ENCODE data around the gene TAGAP.

The TAGAP gene

DNA sequence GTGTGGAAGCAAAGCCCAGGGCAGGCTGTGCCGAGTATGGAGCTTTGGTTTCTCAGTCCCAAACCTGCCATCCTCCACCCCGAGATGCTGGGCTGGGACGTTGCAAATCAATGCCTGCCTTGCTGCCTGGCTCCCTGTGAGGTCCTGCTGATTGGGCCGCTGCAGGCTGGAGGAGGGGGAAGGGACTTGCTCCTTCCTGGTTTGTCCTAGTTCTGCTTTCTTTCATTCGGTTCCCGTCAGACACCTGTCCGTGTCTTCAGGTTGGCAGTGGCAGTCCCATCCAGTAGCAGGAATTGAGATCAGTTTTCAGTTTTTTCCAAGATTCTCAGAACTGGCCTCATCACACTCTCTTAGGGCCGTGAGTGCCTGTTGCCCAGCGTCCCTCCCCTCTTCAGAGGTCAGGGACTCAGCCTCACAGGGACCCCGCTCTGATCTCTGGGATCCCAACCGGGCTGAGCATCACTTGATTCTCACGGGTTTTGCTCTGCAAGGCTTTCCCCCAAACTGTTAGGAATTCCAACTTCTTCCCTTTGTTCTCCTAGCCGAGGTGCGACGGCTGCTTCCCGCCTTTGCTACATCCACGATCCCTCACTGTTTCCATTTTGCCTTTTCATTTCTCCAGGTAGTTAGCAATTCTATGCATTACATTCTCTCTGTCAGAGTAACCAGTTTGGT, 24.2 kb upstream of the TAGAP start:
- DNase-seq = no peak

- no peak for DNase-seq
Observed at GRCh38 chr6:159067334-159067733, 22.5 kb upstream of the TAGAP start.

DNA sequence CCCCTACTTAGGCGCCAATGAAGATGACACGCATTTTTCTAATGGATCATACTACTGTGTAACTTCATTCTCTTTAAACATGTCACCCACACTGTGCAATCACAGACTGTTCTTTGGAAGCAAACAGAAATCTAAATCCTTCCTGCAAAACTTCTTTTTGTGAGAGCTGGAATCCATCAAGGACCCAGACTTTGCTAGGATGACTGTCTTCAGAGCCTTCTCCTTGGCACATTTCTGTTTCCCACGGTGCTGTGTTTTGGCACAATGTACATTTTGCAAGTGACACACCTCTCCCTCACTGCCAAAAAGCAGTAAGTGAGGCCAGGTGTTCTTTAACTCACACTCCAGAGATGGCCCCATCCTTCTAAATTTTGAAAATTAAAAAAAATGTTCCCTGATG, 21.7 kb upstream of the TAGAP start:
- DNase-seq = no peak

DNA sequence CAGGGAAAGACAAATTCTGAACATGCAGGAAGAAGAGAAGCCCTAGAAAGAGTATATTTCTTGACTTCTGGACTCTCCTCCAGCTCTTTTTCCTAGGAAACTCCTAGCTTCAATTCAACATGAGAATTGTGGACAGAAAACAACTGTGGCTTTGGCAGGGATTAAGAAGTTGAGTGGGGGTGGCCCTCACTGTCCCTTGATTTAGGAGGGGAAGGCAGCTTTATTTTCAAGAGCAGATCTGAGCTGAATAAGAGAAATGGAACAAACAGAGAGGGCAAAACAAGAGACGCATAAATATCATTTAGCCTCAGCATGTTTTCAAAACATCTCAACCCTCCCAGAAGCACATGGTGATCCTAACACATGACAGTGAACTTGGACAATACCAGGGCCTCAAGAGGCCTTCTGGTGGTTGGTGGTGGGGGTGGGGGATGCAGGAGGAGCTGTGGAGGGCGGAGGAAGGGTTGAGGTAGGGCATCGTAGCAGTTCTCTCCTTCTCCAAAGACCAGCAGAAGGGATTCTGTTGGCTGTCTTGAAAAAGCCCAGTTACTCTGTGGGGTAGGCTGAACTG, 21.1 kb upstream of the TAGAP start:
- no peak for DNase-seq

- no peak for DNase-seq
Observed at GRCh38 chr6:159065091-159065490, 20.3 kb upstream of the TAGAP start.

GRCh38 chr6:159064477-159064876, 19.7 kb upstream of the TAGAP start:
- DNase-seq = no peak

DNA sequence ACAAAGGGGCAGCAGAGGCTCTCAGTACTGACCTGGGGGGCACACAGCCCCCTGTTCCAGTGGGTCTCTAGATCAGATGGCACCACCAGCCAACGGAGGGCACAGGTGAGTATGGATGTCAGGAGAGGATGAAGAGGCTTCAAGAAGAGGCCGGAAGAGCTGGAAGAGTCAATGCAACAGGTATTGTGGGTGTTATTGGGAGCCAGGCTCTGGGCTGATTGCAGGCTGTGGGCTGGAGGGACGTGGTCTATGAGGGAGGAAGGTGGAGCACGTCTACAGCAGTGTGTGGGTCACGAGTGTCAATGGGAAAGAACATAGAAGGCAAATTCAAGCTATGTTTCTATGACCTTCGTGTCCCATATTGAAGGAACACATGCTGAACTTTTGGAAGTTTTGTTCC, 18.8 kb upstream of the TAGAP start:
- DNase-seq = no peak

DNA sequence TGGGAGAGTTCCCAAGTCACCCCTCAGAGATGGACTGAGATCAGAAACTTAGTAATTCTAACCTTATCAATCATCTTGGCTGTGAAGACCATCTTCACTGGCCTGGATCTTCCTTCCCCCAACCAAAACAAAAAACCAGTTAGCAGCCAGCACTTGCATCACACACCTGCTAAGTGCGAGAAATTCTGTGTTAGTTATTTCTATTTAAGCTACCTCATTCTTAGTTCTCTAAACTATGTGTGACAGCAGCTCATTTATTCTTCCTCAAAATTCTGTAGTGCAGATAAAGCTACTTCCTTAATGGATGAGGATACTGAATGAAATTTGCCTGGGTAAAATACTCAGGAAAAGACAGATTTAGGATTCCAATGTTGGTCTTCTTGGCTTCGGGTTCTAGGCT, 18.2 kb upstream of the TAGAP start:
- DNase-seq = no peak

DNA sequence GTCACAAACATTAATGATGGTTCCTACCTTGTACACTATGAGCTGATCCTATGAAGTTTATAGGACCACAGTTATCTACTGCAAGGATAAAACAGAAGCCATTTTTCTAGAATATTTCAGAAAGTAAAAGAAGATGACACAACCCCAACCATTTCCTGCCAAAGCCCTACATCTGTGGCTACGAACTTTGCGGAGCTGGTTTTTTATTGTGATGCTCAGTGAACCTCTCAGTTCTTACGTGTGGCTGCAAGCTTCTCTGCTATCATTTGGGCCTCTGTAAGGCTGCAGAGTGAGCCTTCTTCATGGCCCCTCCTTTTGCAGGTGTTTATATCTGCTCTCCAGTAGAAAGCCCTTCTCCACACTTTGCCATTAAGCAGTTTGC, 17.8 kb upstream of the TAGAP start:
- no peak for DNase-seq

DNA sequence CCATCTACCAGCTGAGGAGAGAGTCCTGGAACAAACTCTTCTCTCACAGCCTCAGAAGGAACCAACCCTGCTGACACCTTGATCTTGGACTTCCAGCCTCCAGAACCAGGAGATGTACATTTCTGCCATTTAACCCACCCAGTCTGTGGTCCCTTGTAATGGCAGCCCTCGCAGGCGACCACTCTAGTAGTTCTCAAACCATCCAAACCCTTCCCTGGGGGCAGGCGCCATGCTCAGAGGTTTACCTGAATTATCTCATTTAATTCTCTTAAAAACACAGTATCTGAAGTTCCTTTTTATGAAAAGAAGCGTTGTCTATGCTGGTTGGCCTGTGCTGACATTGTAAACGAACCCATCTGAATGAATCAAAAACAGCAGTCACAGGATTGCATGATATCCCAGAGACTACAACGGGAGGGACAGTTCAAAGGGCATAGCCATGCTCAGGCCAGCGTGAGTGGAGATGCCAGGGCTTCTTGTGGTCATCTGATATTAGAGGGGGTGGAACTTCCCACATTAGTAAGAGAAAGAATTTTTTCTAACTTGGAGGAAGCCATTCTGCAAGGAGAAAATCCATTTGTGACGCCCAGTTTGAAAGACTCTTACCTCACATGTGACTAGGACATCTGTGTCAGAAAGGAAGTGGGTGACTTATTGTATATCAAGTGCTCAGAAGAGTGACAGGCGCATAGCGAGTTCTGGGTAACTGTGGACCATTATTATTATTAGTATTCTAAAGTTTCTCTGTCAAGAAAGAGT, 17.2 kb upstream of the TAGAP start:
- no peak for DNase-seq

DNA sequence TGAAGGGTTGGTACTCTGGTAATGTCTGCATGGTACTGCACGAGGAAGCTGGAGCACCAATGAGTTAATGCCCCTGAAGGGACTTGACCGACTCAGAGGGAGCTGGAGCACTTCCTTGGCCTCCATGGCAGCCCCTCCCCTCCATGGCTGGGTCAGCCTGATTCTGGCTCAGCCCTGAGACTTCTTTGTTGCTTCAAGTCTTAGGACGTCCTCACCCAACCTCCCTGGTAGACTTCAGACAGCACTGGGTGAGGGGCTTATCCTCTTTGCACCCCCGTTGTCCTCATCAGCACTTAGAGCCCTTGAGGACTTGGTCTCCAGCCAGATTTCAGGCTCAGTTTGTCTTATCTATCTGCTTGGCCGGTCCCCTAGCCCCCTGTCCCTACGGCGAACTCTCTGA, 16.4 kb upstream of the TAGAP start:
- no peak for DNase-seq

GRCh38 chr6:159059885-159060506, 15.2 kb upstream of the TAGAP start:
- no peak for DNase-seq

DNA sequence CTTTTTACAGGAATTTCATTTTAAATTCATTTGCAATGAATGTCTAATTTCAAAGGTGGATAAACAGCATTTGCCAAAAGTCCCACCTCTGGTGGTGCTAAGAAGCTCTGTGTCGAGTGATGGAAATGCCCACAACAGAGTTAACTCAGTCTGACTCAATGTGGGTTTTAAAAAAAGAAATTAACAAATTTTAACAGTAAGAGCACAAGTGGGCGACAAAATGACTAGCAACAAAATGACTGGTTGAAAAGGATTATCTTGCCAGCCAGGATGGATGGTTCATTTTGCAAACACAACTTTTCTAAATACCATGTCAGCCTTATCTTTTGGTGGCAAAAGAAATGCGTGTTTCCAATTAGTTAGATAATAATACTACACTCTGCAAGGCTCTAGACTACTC, 14.3 kb upstream of the TAGAP start:
- DNase-seq = no peak

- DNase-seq = no peak
Observed at GRCh38 chr6:159056899-159057298, 12.1 kb upstream of the TAGAP start.

GRCh38 chr6:159056432-159056831, 11.6 kb upstream of the TAGAP start:
- DNase-seq = no peak

DNA sequence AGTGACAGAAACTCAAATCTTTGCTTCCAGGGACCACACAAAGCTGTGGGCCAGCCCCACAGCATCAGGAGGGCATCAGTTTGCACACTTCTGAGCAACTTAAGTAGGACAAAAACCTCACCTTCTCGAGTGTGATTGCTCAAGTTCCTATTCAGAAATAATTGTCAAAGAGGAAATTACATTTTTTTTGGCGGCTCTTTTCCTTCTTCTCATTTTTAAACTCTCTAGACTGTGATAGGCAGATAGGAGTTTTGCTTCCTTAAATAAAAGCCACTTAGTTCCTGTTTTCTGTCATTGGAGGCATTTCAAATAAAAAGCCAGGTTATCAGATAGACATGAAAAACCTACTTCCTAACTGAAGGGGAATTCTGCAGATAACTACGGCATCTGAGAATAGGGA, 11.2 kb upstream of the TAGAP start:
- no peak for DNase-seq

- DNase-seq = no peak
Observed at GRCh38 chr6:159053781-159054398, 9.1 kb upstream of the TAGAP start.

GRCh38 chr6:159052720-159053119, 7.9 kb upstream of the TAGAP start:
- no peak for DNase-seq

DNA sequence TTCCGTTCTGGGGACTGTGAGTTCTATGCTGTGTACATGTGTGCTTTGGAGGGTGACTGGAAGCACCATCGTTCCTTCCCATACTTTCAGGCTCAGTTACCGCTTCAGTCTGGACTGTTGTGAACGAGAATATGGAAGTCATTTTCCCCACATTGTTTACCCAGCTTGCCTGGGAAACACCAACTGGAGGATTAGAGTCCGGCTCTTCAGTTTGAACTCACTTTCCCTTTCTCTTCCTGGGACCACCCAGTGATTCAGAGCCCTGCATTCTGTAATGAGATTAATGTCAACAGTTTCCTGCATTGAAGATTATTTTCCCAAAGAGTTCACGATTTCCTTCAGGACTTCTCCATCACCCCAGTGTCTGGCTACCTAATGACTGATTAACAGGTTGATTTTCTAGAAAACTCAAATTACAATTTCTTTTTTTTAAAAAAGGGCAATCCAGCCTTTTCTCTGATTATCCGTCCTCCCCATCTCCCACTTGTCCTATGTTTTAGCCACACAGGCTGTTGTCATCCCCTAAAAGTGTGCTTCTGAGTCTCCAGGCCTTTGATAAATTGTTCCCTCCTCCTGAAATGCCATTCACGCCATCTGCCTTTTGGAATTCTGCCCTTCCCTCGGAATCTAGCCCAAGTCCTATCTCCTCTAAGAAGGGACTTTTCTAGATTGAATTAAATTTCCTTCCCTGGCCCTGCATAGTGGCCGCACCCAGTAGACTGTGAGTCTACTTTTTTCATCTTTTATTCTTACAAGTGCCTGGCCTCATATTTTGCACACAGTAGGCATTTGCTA, 3.3 kb upstream of the TAGAP start:
- no peak for DNase-seq

DNA sequence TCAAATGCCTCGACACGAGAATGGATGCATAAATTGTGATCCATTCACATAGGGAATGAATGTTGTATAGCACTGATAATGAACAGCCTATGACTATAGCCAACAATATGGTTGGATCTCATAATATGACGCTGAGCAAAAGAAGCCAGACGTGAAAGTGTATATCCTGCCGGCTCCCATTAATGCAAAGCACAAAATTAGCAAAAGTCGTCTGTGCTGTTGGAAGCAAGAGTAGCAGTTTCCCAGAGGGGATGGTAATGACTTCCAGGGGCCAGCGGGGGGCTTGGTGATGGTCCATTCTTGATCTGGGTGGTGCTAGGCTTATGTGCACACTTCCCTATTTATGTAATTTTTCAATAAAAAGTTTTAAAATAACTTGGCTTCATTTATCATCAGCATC, 1.0 kb upstream of the TAGAP start:
- no peak for DNase-seq

DNA sequence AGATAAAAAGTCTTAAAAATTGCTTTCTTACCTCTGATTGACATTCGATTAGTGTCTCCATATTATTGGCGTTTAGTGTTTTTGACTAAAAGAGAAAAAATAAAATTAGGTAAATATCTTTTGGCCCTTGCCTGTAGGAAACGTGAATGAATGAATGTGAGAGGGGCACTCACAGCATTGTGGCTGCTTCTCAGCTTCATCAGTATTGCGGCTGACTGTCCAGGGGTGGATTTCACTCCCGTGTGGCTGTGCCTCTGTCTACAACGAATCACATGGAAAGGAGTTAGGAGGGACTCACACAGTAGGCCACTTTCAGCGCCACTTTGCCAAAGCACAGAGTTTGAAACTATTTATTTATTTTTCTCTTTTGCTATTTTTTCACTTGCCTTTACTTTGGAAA, 844 bp downstream of the TAGAP start:
- no peak for DNase-seq

- DNase-seq = no peak
Observed at GRCh38 chr6:159043251-159043650, 1.5 kb downstream of the TAGAP start.

GRCh38 chr6:159042826-159043181, 2.0 kb downstream of the TAGAP start:
- no peak for DNase-seq
